NOMO-1 (cell line): Measurements from ENCODE around the gene STARD7.

Experiments
- DNase-seq, 2 experiments: peaks; one replicate each; lab custom pipeline; 2025; ENCODE audit not compliant: unreplicated experiment in 2 of 2; lab: John Stamatoyannopoulos, UW

STARD7 gene

GRCh38 chr2:96208143-96209010 lies at the start of gene STARD7:
Gene STARD7, minus strand, starts transcription at chr2:96208827. Its CDS starts 393 bp downstream, at chr2:96208434.
- peak; percentile 95 to 99 for DNase-seq

- DNase-seq = peak; percentile 55 to 73
Observed at GRCh38 chr2:96257744-96258143, 49.1 kb upstream of the STARD7 start.

- DNase-seq = peak; percentile 23 to 76
Observed at GRCh38 chr2:96256611-96257113, 48.0 kb upstream of the STARD7 start.

GRCh38 chr2:96254571-96254970 lies 45.9 kb upstream of the STARD7 start:
- no peak for DNase-seq

- no peak for DNase-seq
Observed at GRCh38 chr2:96253006-96253405, 44.4 kb upstream of the STARD7 start.

- DNase-seq = no peak
Observed at GRCh38 chr2:96252526-96252925, 43.9 kb upstream of the STARD7 start.

- DNase-seq = no peak
Observed at GRCh38 chr2:96251721-96252292, 43.2 kb upstream of the STARD7 start.

- no peak for DNase-seq
Observed at GRCh38 chr2:96250188-96250587, 41.6 kb upstream of the STARD7 start.

- no peak for DNase-seq
Observed at GRCh38 chr2:96249654-96250053, 41.0 kb upstream of the STARD7 start.

GRCh38 chr2:96248624-96249023 lies 40.0 kb upstream of the STARD7 start:
- DNase-seq = no peak

- no peak for DNase-seq
Observed at GRCh38 chr2:96247896-96248295, 39.3 kb upstream of the STARD7 start.

- no peak for DNase-seq
Observed at GRCh38 chr2:96247009-96247408, 38.4 kb upstream of the STARD7 start.

GRCh38 chr2:96245609-96246390 lies 37.2 kb upstream of the STARD7 start:
- peak; percentile 59 to 87 for DNase-seq

GRCh38 chr2:96243843-96244242 lies 35.2 kb upstream of the STARD7 start:
- DNase-seq = no peak

GRCh38 chr2:96241900-96242611 lies 33.4 kb upstream of the STARD7 start:
- peak; percentile 88 to 94 for DNase-seq

- peak; percentile 18 to 35 for DNase-seq
Observed at GRCh38 chr2:96241227-96241626, 32.6 kb upstream of the STARD7 start.

- no peak for DNase-seq
Observed at GRCh38 chr2:96240341-96241038, 31.9 kb upstream of the STARD7 start.

GRCh38 chr2:96239745-96240264 lies 31.2 kb upstream of the STARD7 start:
- DNase-seq = no peak

- no peak for DNase-seq
Observed at GRCh38 chr2:96239091-96239490, 30.5 kb upstream of the STARD7 start.

- DNase-seq = no peak
Observed at GRCh38 chr2:96238266-96238665, 29.6 kb upstream of the STARD7 start.
